D341Med (cell line): ENCODE results near the gene PHLDB3.
"Not testable (repeated sequence)": the region's sequence is repeated elsewhere in the genome, so short reads cannot be mapped to it uniquely, and the experiment has no call there.

Source experiments
- DNase-seq: peaks from one replicate; pipeline ENCODE4 v3.0.0; 2012; ENCODE audit warnings: low spot score

PHLDB3 gene

GRCh38 chr19:43439709-43440063 is 64.9 kb downstream of the PHLDB3 start:
- no peak for DNase-seq

GRCh38 chr19:43439032-43439708 is 65.4 kb downstream of the PHLDB3 start:
- DNase-seq, result no peak

GRCh38 chr19:43438291-43439031 is 66.1 kb downstream of the PHLDB3 start:
- no peak for DNase-seq

GRCh38 chr19:43437712-43438111 is 66.8 kb downstream of the PHLDB3 start:
- DNase-seq, result no peak

GRCh38 chr19:43437284-43437683 is 67.3 kb downstream of the PHLDB3 start:
- DNase-seq, result not testable (repeated sequence)

- no peak for DNase-seq
Measured at GRCh38 chr19:43435775-43436174, 68.8 kb downstream of the PHLDB3 start.

GRCh38 chr19:43433689-43434088 is 70.9 kb downstream of the PHLDB3 start:
- DNase-seq, result no peak

GRCh38 chr19:43433358-43433673 is 71.2 kb downstream of the PHLDB3 start:
- DNase-seq, result no peak

- DNase-seq, result no peak
Measured at GRCh38 chr19:43430976-43431375, 73.6 kb downstream of the PHLDB3 start.

- no peak for DNase-seq
Measured at GRCh38 chr19:43430142-43430710, 74.3 kb downstream of the PHLDB3 start.

GRCh38 chr19:43429395-43429794 is 75.2 kb downstream of the PHLDB3 start:
- DNase-seq, result no peak

- no peak for DNase-seq
Measured at GRCh38 chr19:43425567-43426392, 78.8 kb downstream of the PHLDB3 start.
